Naive B cell (primary cell): Measurements from ENCODE around the gene C2CD4A. TPM values are rescaled to one million over a fixed set of nuclear protein-coding genes. Genes with fewer than 3 reads are reported as not detected.

ENCODE experiments used
- ATAC-seq, 2 donors: fragments of 150-1000 bp; cut with Tn5 transposase; 2 replicates each; pipeline ENCODE4 v1.10.0; 2021; ENCODE audit warnings: low read depth in 2 of 2, mild to moderate bottlenecking in 2 of 2, moderate library complexity in 2 of 2
- DNase-seq: peaks from one replicate; pipeline ENCODE4 v3.0.0; 2022
- H3K27ac Mint-ChIP-seq, 6 donors: one replicate each; pipeline ENCODE4 v1.8.0; 2020 to 2022; ENCODE audit warnings: mild to moderate bottlenecking in 6 of 6, mixed read lengths in 6 of 6, moderate library complexity in 5 of 6, inconsistent platforms in 2 of 6
- H3K27me3 Mint-ChIP-seq, 3 donors: one replicate each; pipeline ENCODE4 v1.8.0; 2021 to 2022; ENCODE audit warnings: mixed read lengths in 3 of 3, mild to moderate bottlenecking in 1 of 3
- H3K36me3 Mint-ChIP-seq, 2 donors: one replicate each; pipeline ENCODE4 v1.8.0; 2020 to 2022; ENCODE audit warnings: mixed read lengths in 2 of 2, inconsistent platforms in 1 of 2, mild to moderate bottlenecking in 1 of 2
- H3K4me1 Mint-ChIP-seq, 3 donors: one replicate each; pipeline ENCODE4 v1.8.0; 2020 to 2022; ENCODE audit warnings: mixed read lengths in 3 of 3, inconsistent platforms in 1 of 3, mild to moderate bottlenecking in 1 of 3, moderate library complexity in 1 of 3
- H3K4me3 Mint-ChIP-seq, 8 donors: one replicate each; pipeline ENCODE4 v1.8.0; 2020 to 2022; ENCODE audit warnings: mild to moderate bottlenecking in 8 of 8, mixed read lengths in 8 of 8, moderate library complexity in 8 of 8, inconsistent platforms in 2 of 8
- H3K9me3 Mint-ChIP-seq, 7 donors: one replicate each; pipeline ENCODE4 v1.8.0; 2020 to 2022; ENCODE audit warnings: mixed read lengths in 7 of 7, mild to moderate bottlenecking in 5 of 7, inconsistent platforms in 2 of 7, moderate library complexity in 1 of 7
- polyA plus RNA-seq, 6 donors: library from polyadenylated mRNA; unstranded; fragments of 300-500 nt; fragmentation: Illumina TruSeq; gene quantifications; one replicate each; pipeline ENCODE4 v1.2.3, GENCODE V29; 2021; ENCODE audit warnings: low read depth in 6 of 6

Gene C2CD4A
- polyA plus RNA-seq, 6 donors from 2014 or later = not detected

GRCh38 chr15:62090988-62091387 is 24.2 kb downstream of the C2CD4A start:
- Mint-ChIP-seq H3K4me3 (no peak overlapping the region), H3K27ac (no peak overlapping the region), H3K36me3 (no peaks in the 10 kb centered on the region), H3K27me3 (peaks cover 4 to 18% (median 10%) of the 10 kb centered on the region in 3 donors), H3K9me3 (no peaks in the 10 kb centered on the region), H3K4me1 (no peaks in the 10 kb centered on the region)
- DNase-seq (no peak), ATAC-seq (no peak)

GRCh38 chr15:62093809-62094208 is 27.0 kb downstream of the C2CD4A start:
- H3K4me3 Mint-ChIP-seq = no peak overlapping the region
- H3K9me3 Mint-ChIP-seq = no peaks in the 10 kb centered on the region
- H3K27ac Mint-ChIP-seq = no peak overlapping the region
- H3K27me3 Mint-ChIP-seq = peaks cover 7 to 27% (median 26%) of the 10 kb centered on the region in 3 donors
- ATAC-seq (no peak), DNase-seq (no peak)
- no peaks in the 10 kb centered on the region for H3K4me1 Mint-ChIP-seq
- no peaks in the 10 kb centered on the region for H3K36me3 Mint-ChIP-seq

- H3K27me3 Mint-ChIP-seq = peaks cover 7 to 30% (median 29%) of the 10 kb centered on the region in 3 donors
- no peaks in the 10 kb centered on the region for H3K4me1 Mint-ChIP-seq
- no peak for ATAC-seq
- no peaks in the 10 kb centered on the region for H3K9me3 Mint-ChIP-seq
- no peaks in the 10 kb centered on the region for H3K36me3 Mint-ChIP-seq
- DNase-seq = no peak
- no peak overlapping the region for H3K27ac Mint-ChIP-seq
- H3K4me3 Mint-ChIP-seq = no peak overlapping the region
Observed at GRCh38 chr15:62094388-62094787, 27.6 kb downstream of the C2CD4A start.

- peaks cover 7 to 22% (median 20%) of the 10 kb centered on the region in 3 donors for H3K27me3 Mint-ChIP-seq
Observed at GRCh38 chr15:62099094-62099601, 32.4 kb downstream of the C2CD4A start.

GRCh38 chr15:62103431-62103830 is 36.7 kb downstream of the C2CD4A start:
- ATAC-seq (no peak), DNase-seq (no peak)
- Mint-ChIP-seq H3K4me3 (no peak overlapping the region), H3K4me1 (no peaks in the 10 kb centered on the region), H3K36me3 (no peaks in the 10 kb centered on the region), H3K27ac (no peak overlapping the region), H3K9me3 (peaks cover 0 to 2% (median 0%) of the 10 kb centered on the region in 7 donors), H3K27me3 (peaks cover 0 to 13% (median 6%) of the 10 kb centered on the region in 3 donors)

More at GRCh38 chr15:62099094-62099601, 32.4 kb downstream of the C2CD4A start:
- DNase-seq (no peak), ATAC-seq (no peak)
- Mint-ChIP-seq H3K4me1 (no peaks in the 10 kb centered on the region), H3K4me3 (no peak overlapping the region), H3K36me3 (no peaks in the 10 kb centered on the region), H3K27ac (no peak overlapping the region), H3K9me3 (peaks cover 0 to 2% (median 0%) of the 10 kb centered on the region in 7 donors)

- peaks cover 0 to 2% (median 0%) of the 10 kb centered on the region in 7 donors for H3K9me3 Mint-ChIP-seq
- H3K36me3 Mint-ChIP-seq = no peaks in the 10 kb centered on the region
- H3K4me1 Mint-ChIP-seq = no peaks in the 10 kb centered on the region
- H3K27me3 Mint-ChIP-seq = peaks cover 0 to 9% (median 2%) of the 10 kb centered on the region in 3 donors
- H3K27ac Mint-ChIP-seq = no peak overlapping the region
- ATAC-seq (no peak), DNase-seq (no peak)
- no peak overlapping the region for H3K4me3 Mint-ChIP-seq
Observed at GRCh38 chr15:62104401-62104800, 37.6 kb downstream of the C2CD4A start.

GRCh38 chr15:62104846-62105245 is 38.1 kb downstream of the C2CD4A start:
- Mint-ChIP-seq H3K36me3 (no peaks in the 10 kb centered on the region), H3K4me1 (no peaks in the 10 kb centered on the region), H3K27ac (no peak overlapping the region), H3K9me3 (peaks cover 0 to 2% (median 0%) of the 10 kb centered on the region in 7 donors), H3K27me3 (peaks cover 0 to 5% (median 0%) of the 10 kb centered on the region in 3 donors), H3K4me3 (no peak overlapping the region)
- ATAC-seq (no peak), DNase-seq (no peak)

GRCh38 chr15:62105266-62105665 is 38.5 kb downstream of the C2CD4A start:
- H3K9me3 Mint-ChIP-seq = no peaks in the 10 kb centered on the region
- H3K27ac Mint-ChIP-seq = no peak overlapping the region
- H3K36me3 Mint-ChIP-seq = no peaks in the 10 kb centered on the region
- no peak for ATAC-seq
- H3K4me3 Mint-ChIP-seq = no peak overlapping the region
- no peaks in the 10 kb centered on the region for H3K4me1 Mint-ChIP-seq
- DNase-seq = no peak
- H3K27me3 Mint-ChIP-seq = peaks cover 0 to 9% (median 0%) of the 10 kb centered on the region in 3 donors

- H3K27me3 Mint-ChIP-seq = peaks cover 0 to 13% (median 0%) of the 10 kb centered on the region in 3 donors
- no peak overlapping the region for H3K4me3 Mint-ChIP-seq
- H3K36me3 Mint-ChIP-seq = no peaks in the 10 kb centered on the region
- ATAC-seq (no peak), DNase-seq (no peak)
- no peaks in the 10 kb centered on the region for H3K4me1 Mint-ChIP-seq
- H3K27ac Mint-ChIP-seq = no peak overlapping the region
- H3K9me3 Mint-ChIP-seq = no peaks in the 10 kb centered on the region
Observed at GRCh38 chr15:62106096-62106495, 39.3 kb downstream of the C2CD4A start.

- H3K27ac Mint-ChIP-seq = no peak overlapping the region
- no peaks in the 10 kb centered on the region for H3K36me3 Mint-ChIP-seq
- ATAC-seq = no peak
- H3K9me3 Mint-ChIP-seq = no peaks in the 10 kb centered on the region
- H3K4me1 Mint-ChIP-seq = no peaks in the 10 kb centered on the region
- no peak for DNase-seq
- no peak overlapping the region for H3K4me3 Mint-ChIP-seq
- peaks cover 0 to 18% (median 8%) of the 10 kb centered on the region in 3 donors for H3K27me3 Mint-ChIP-seq
Observed at GRCh38 chr15:62107571-62108121, 40.9 kb downstream of the C2CD4A start.

- H3K27me3 Mint-ChIP-seq = peaks cover 0 to 18% (median 16%) of the 10 kb centered on the region in 3 donors
- no peaks in the 10 kb centered on the region for H3K4me1 Mint-ChIP-seq
- DNase-seq = no peak
- H3K4me3 Mint-ChIP-seq = no peak overlapping the region
- no peaks in the 10 kb centered on the region for H3K36me3 Mint-ChIP-seq
- no peak for ATAC-seq
- no peak overlapping the region for H3K27ac Mint-ChIP-seq
- peaks cover 0 to 2% (median 0%) of the 10 kb centered on the region in 7 donors for H3K9me3 Mint-ChIP-seq
Observed at GRCh38 chr15:62108411-62108810, 41.6 kb downstream of the C2CD4A start.

GRCh38 chr15:62109437-62109836 is 42.7 kb downstream of the C2CD4A start:
- H3K9me3 Mint-ChIP-seq = peaks cover 0 to 2% (median 0%) of the 10 kb centered on the region in 7 donors
- no peak for DNase-seq
- H3K4me3 Mint-ChIP-seq = no peak overlapping the region
- no peaks in the 10 kb centered on the region for H3K36me3 Mint-ChIP-seq
- H3K27ac Mint-ChIP-seq = no peak overlapping the region
- ATAC-seq = no peak
- no peaks in the 10 kb centered on the region for H3K4me1 Mint-ChIP-seq
- peaks cover 2 to 18% (median 18%) of the 10 kb centered on the region in 3 donors for H3K27me3 Mint-ChIP-seq

- Mint-ChIP-seq H3K27me3 (peaks cover 10 to 18% (median 18%) of the 10 kb centered on the region in 3 donors), H3K9me3 (peaks cover 0 to 2% (median 0%) of the 10 kb centered on the region in 7 donors)
Observed at GRCh38 chr15:62109982-62110851, 43.4 kb downstream of the C2CD4A start.

GRCh38 chr15:62112081-62112480 is 45.3 kb downstream of the C2CD4A start:
- DNase-seq (no peak), ATAC-seq (no peak)
- Mint-ChIP-seq H3K9me3 (peaks cover 0 to 2% (median 0%) of the 10 kb centered on the region in 7 donors), H3K4me3 (no peak overlapping the region), H3K27ac (no peak overlapping the region), H3K27me3 (peaks cover 10 to 18% (median 13%) of the 10 kb centered on the region in 3 donors), H3K36me3 (no peaks in the 10 kb centered on the region), H3K4me1 (no peaks in the 10 kb centered on the region)

More at GRCh38 chr15:62109982-62110851, 43.4 kb downstream of the C2CD4A start:
- Mint-ChIP-seq H3K36me3 (no peaks in the 10 kb centered on the region), H3K4me3 (no peak overlapping the region), H3K27ac (no peak overlapping the region), H3K4me1 (no peaks in the 10 kb centered on the region)
- no peak for DNase-seq
- ATAC-seq = no peak
